Aorta (tissue), 5 donors: ENCODE measurements around the gene ZNF709. TPM values are rescaled to one million over a fixed set of nuclear protein-coding genes. Genes with fewer than 3 reads are reported as not detected.

Experiments
- ATAC-seq: fragments of 200-7000 bp; cut with Tn5 transposase; one replicate; pipeline ENCODE4 v1.9.1; 2022; ENCODE audit warnings: moderate library complexity; ENCODE audit not compliant: low FRiP score
- DNase-seq, 2 donors: peaks; one replicate each; pipeline ENCODE4 v3.0.0-alpha.2; 2020
- H3K27ac ChIP-seq, 2 donors: one replicate each; pipeline ENCODE4 v1.5.1; 2013; ENCODE audit warnings: low read length in 2 of 2, mild to moderate bottlenecking in 2 of 2, moderate library complexity in 2 of 2, control low read depth in 1 of 2, inconsistent platforms in 1 of 2, low read depth in 1 of 2
- H3K27me3 ChIP-seq, 2 donors: one replicate each; pipeline ENCODE4 v1.6.1; 2013; ENCODE audit warnings: control low read depth in 1 of 2, low read length in 1 of 2, mild to moderate bottlenecking in 1 of 2, moderate library complexity in 1 of 2; ENCODE audit not compliant: insufficient read depth in 2 of 2, control insufficient read depth in 1 of 2
- H3K36me3 ChIP-seq, 2 donors: one replicate each; pipeline ENCODE4 v1.6.1; 2013; ENCODE audit warnings: control low read depth in 1 of 2, low read length in 1 of 2, mild to moderate bottlenecking in 1 of 2; ENCODE audit not compliant: insufficient read depth in 2 of 2, control insufficient read depth in 1 of 2
- H3K4me1 ChIP-seq, 2 donors: one replicate each; pipeline ENCODE4 v1.6.1; 2013; ENCODE audit warnings: low read length in 2 of 2, control low read depth in 1 of 2, mild to moderate bottlenecking in 1 of 2, moderate library complexity in 1 of 2; ENCODE audit not compliant: insufficient read depth in 2 of 2, control insufficient read depth in 1 of 2
- H3K4me3 ChIP-seq, 2 donors: one replicate each; pipeline ENCODE4 v1.5.1; 2013; ENCODE audit warnings: low read length in 2 of 2, control low read depth in 1 of 2, mild to moderate bottlenecking in 1 of 2
- H3K9me3 ChIP-seq: one replicate; pipeline ENCODE4 v1.6.1; 2013; ENCODE audit warnings: mild to moderate bottlenecking, low read length; ENCODE audit not compliant: control insufficient read depth
- WGBS, 2 donors: extraction: QIAGEN DNeasy Blood & Tissue Kit; methylation state at CpG; one replicate each; pipeline ENCODE4 v1.1.7; 2013; 5-methylcytosine and 5-hydroxymethylcytosine counted together
- intact Hi-C, 2 donors: fragments of 100-400 bp; cut with DNase I; formaldehyde crosslinking; loops; one replicate each; pipeline versions ENCODE4 v1.14.2 to v1.15.0; 2022
- long read RNA-seq, 2 donors: library from polyadenylated mRNA; unstranded; transcript quantifications; one replicate each; pipeline ENCODE4 v2.0.0, GENCODE V29; 2020 to 2021
- polyA plus RNA-seq, 2 donors: library from polyadenylated mRNA; stranded (reverse); fragments of 200-250 nt; gene quantifications; one replicate each; pipeline ENCODE4 v1.2.3, GENCODE V29; 2013
- total RNA-seq, 2 donors: library from RNA; stranded (reverse); fragmentation: NEBNext Ultra II Directional; extraction: Animal tissue kit (Norgen Biotek cat#: 25700); gene quantifications; one replicate each; pipeline ENCODE4 v1.2.1, GENCODE V29; 2021
- donor health status: healthy with polysubstance abuse.
- donor health status: Bipolar disorder and iron deficiency.
- donor health status: DM: no; HTN: no; CAD: no.
- donor health status: DM: no; HTN: no; CAD: no.
- donor health status: DM: yes; HTN: yes; CAD: no.

The ZNF709 gene
- total RNA-seq: 1 to 10 TPM; 5.1 to 5.8 TPM
- 1 to 10 TPM in 1 of 2 donors, not detected in 1; 1.2 TPM for polyA plus RNA-seq
- long read RNA-seq, donor 1, full-length matches to known transcripts: 2 of 2 reads
- long read RNA-seq, donor 1, partial matches to known transcripts: 0 of 2 reads
- long read RNA-seq, donor 1, other reads (novel, unspliced or antisense): 0 of 2 reads
- long read RNA-seq, donor 2, full-length matches to known transcripts: 2 of 3 reads
- long read RNA-seq, donor 2, partial matches to known transcripts: 0 of 3 reads
- long read RNA-seq, donor 2, other reads (novel, unspliced or antisense): 1 of 3 reads

DNA sequence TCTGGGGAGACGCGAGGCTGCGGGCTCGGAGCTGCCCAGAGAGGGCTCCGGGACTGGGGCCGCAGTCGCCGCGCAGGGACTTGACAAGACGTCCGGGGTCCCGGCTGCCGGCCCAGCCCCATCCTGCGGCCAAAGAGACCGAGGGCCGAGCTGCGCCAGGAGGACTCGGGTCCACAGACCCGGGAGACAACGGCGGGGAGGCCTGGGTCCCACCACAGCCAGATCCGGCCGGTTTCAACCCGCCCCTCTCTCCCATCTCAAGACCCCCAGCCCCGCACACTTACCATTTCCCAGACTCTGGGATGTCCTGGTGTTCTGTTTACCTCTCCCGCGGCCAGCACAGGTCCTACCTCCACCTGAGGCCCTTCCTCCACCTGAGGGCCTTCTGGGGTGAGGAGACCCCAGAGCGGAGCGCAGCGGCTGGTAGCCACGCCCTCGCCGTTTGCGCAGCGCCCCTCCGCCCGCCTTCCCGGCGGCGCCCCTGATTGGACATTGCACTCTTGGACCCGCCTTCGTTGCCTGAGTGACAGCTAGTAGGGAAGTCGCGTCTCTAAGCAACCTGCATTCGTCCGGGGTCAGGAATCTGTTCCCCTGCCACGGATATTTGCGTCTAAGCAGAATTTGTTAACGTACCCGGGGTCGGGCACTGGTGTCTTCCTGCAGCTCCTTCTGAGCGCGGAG lies at the start of gene ZNF709:
Gene ZNF709, minus strand, starts transcription at position 446 of the 681 bp plus-strand sequence. Its CDS starts 159 bp downstream, at position 287.
- peak within 1 kb of the TSS; percentile 45 to 89 for H3K4me3 ChIP-seq
- 0% methylated on average over 52 to 53 of the region's 53 CpGs for WGBS, 2 donors
- intact Hi-C loops: no loop called here
- no peaks in the 10 kb centered on the region for H3K9me3 ChIP-seq
- no peaks in the 10 kb centered on the region for H3K36me3 ChIP-seq
- H3K27ac ChIP-seq: no peak within 1 kb of the TSS
- no peaks in the 10 kb centered on the region for H3K27me3 ChIP-seq
- DNase-seq (peak; percentile 93 to 96), ATAC-seq (peak; percentile 98)
- H3K4me1 ChIP-seq: no peaks in the 10 kb centered on the region

DNA sequence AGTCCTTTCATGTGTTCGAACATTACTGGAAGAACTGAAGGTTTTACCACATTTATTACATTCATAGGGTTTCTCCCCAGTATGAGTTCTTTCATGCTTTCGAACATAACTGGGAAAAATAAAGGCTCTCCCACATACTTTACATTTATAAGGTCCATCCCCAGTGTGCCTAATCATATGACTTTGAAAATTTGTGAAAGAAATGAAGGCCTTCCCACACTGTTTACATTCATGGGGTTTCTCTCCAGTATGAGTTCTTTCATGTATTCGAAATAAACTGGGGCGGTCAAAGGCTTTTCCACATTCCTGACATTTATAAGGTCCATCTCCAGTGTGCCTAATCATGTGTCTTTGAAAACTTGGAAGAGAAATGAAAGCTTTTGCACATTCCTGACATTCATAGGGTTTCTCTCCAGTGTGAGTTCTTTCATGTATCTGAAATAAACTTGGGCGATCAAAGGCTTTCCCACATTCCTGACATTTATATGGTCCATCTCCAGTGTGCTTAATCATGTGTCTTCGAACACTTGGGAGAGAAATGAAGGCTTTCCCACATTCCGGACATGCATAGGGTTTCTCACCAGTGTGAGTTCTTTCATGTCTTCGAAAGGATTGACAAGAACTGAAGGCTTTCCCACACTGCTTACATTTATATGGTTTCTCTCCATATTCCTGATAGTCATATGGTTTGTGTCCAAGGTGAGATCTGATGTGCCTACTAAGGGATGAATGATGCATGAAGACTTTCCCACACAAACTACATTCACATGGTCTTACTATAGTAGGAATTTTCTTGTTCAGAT lies 42.6 kb upstream of the ZNF709 start:
- Histone ChIP-seq H3K27ac (no peak overlapping the region), H3K4me1 (no peaks in the 10 kb centered on the region), H3K27me3 (no peaks in the 10 kb centered on the region), H3K36me3 (peaks cover 19 to 35% of the 10 kb centered on the region in 2 donors), H3K9me3 (peaks cover 28% of the 10 kb centered on the region), H3K4me3 (peak overlapping the region in 1 of 2 donors; percentile 22)
- DNase-seq (no peak), ATAC-seq (no peak)
- WGBS, 2 donors: 98% methylated on average over 8 of the region's 8 CpGs
- intact Hi-C loops: no loop called here

DNA sequence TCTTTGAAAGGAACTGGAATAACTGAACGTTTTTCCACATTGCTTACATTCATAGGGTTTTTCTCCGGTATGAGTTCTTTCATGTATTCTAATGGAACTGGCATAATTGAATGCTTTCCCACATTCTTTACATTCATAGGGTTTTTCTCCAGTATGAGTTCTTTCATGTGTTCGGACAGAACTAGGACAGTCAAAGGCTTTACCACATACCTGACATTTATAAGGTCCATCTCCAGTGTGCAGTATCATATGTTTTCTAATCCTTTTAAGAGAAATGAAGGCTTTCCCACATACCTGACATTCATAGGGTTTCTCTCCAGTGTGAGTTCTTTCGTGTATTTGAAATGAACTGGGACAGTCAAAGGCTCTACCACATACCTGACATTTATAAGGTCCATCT lies 41.9 kb upstream of the ZNF709 start:
- no peaks in the 10 kb centered on the region for H3K4me1 ChIP-seq
- H3K9me3 ChIP-seq: peaks cover 30% of the 10 kb centered on the region
- no peaks in the 10 kb centered on the region for H3K27me3 ChIP-seq
- no peak for ATAC-seq
- H3K4me3 ChIP-seq: peak overlapping the region in 1 of 2 donors; percentile 3
- intact Hi-C loops: no loop called here
- H3K36me3 ChIP-seq: peaks cover 19 to 35% of the 10 kb centered on the region in 2 donors
- WGBS, 2 donors: 92 to 93% methylated on average over 4 of the region's 4 CpGs
- DNase-seq: no peak
- no peak overlapping the region for H3K27ac ChIP-seq

DNA sequence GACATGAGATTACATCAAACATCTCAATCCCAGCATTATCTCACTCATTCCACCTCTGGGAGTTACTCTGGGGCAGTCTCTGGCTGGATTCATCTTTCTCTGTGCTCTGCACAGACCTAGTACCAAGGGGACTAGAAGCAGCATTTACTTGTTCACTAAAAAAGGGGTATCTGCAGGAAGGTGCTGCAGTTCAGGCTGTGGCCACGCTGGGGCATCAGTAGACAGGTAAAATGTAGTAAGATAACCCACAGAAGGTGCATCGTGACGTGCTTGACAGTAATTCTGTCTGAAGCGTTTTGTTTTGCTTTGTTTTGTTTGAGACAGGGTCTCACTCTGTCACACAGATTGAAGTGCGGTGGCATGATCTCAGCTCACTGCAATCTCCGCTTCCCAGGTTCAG lies 37.4 kb upstream of the ZNF709 start:
- no peak overlapping the region for H3K27ac ChIP-seq
- no peak overlapping the region for H3K4me3 ChIP-seq
- H3K9me3 ChIP-seq: peaks cover 17% of the 10 kb centered on the region
- H3K4me1 ChIP-seq: no peaks in the 10 kb centered on the region
- DNase-seq (no peak), ATAC-seq (no peak)
- intact Hi-C loops: no loop called here
- H3K27me3 ChIP-seq: no peaks in the 10 kb centered on the region
- WGBS, 2 donors: 63 to 65% methylated on average over 6 of the region's 6 CpGs
- H3K36me3 ChIP-seq: peaks cover 6 to 18% of the 10 kb centered on the region in 2 donors

DNA sequence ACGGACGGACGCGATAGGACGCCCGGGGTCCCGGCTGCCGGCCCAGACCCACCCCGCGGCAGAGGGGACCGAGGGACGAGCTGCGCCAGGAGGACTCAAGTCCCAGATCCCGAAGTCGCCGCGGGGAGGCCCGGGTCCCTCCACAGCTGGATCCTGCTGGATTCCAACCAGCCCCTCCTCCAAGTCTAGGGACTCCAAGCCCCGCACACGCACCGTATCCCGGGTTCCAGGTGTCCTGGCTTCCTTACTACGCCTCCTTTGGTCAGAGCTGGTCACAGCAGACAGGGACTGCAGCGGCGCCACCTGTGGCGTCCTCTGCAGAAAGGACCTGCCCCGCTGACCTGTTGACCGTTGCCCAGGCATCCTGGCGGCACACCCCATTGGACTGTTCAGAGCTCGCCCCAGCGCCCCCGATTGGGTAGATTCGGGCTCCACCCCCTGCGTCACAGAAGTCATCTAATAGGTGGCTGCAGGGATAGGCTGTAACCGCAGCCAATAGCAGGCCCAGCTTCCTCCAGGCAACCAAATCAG lies 29.0 kb upstream of the ZNF709 start:
- Histone ChIP-seq H3K4me3 (no peak overlapping the region), H3K36me3 (no peaks in the 10 kb centered on the region), H3K9me3 (peaks cover 6% of the 10 kb centered on the region), H3K27ac (no peak overlapping the region), H3K27me3 (no peaks in the 10 kb centered on the region), H3K4me1 (no peaks in the 10 kb centered on the region)
- peak; percentile 38 for ATAC-seq
- 14 to 18% methylated on average over 35 of the region's 35 CpGs for WGBS, 2 donors
- intact Hi-C loops: no loop called here
- no peak for DNase-seq

DNA sequence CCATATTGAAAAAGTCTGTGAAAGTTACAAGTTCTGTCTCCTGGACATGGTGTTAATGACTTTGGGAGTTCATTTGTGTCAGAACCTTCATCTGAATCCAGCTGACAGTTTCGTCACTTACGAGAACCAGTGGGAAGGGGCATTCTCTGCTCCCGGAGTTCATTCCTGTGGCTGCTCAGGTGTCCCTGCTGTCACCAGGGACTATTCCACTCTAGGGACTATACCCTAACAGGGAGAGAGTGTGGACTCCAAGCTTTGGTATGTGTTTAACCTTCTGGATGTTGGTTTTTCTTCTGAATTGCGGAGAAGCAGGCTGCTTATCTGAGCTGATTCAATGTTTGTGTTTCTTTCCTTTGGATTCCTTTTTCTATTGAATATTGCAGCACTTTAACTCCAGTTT lies 12.4 kb upstream of the ZNF709 start:
- DNase-seq (no peak), ATAC-seq (no peak)
- H3K27ac ChIP-seq: no peak overlapping the region
- intact Hi-C loops: no loop called here
- H3K4me3 ChIP-seq: no peak overlapping the region
- H3K4me1 ChIP-seq: no peaks in the 10 kb centered on the region
- H3K27me3 ChIP-seq: no peaks in the 10 kb centered on the region
- no peaks in the 10 kb centered on the region for H3K9me3 ChIP-seq
- 37 to 50% methylated on average over 4 of the region's 4 CpGs for WGBS, 2 donors
- no peaks in the 10 kb centered on the region for H3K36me3 ChIP-seq

DNA sequence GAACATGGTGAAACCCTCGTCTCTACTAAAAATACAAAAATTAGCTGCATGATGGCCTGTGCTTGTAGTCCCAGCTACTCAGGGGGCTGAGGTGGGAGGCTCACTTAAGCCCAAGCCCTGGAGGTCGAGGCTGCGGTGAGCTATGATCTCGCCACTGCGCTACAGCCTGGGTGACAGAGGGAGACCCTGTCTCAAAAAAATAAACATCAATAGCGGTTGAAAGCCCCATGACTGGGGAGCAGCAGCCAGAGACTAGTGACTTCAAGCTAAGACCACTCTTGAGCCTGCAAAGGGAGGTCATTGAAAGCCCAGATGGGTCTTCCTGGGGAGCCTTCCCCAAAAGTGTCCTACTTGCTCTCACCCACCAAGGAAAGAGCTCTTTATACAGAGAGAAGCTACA lies 11.9 kb upstream of the ZNF709 start:
- no peak overlapping the region for H3K4me3 ChIP-seq
- WGBS, 2 donors: 86 to 89% methylated on average over 6 of the region's 6 CpGs
- no peaks in the 10 kb centered on the region for H3K27me3 ChIP-seq
- DNase-seq (no peak), ATAC-seq (no peak)
- no peaks in the 10 kb centered on the region for H3K36me3 ChIP-seq
- H3K9me3 ChIP-seq: no peaks in the 10 kb centered on the region
- H3K4me1 ChIP-seq: no peaks in the 10 kb centered on the region
- intact Hi-C loops: no loop called here
- no peak overlapping the region for H3K27ac ChIP-seq

DNA sequence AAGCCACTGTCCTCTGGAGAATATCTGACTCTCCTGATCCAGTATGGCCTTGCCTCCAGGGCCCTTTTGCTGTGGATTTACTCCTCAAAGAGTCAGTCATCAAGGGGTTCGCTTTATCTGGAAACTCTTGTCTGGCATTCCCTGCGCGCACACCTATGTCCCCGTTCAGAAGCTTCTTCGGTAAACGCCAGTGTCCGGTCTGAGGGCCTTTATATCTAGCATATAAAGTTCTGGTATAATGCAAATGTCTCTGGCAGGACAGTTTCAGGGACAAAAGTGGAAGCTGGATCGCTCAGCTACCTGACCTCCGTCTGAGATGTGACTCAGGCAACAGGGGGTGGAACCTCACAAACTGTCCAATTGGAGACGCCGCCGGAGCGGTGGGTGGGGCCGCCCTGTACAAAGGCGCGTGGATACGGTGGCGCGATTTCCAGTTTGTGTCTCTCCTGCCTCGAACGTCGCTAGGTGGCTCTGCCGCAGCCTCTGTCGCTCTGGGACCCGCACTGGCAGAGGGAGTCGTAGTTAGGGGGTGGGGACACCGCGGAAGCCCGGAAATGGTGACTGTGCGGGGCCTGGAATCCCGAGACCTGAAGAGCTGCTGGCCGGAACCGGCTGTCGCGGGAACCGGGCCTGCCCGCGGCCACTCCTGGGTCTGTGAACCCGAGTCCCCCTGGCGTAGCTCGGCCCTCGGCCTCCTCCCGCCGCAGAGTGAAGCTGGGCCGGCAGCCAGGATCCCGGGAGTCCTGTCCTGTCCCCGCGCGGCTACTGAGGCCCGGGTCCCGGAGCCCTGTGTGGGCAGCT lies 10.6 kb upstream of the ZNF709 start:
- DNase-seq (peak; percentile 94 to 98), ATAC-seq (peak; percentile 99)
- Histone ChIP-seq H3K27me3 (no peaks in the 10 kb centered on the region), H3K27ac (peak overlapping the region; percentile 34 to 46), H3K36me3 (no peaks in the 10 kb centered on the region), H3K4me1 (no peaks in the 10 kb centered on the region), H3K4me3 (peak overlapping the region; percentile 16 to 77), H3K9me3 (no peaks in the 10 kb centered on the region)
- 0 to 1% methylated on average over 50 to 51 of the region's 51 CpGs for WGBS, 2 donors
- intact Hi-C loops: loop anchor here in 1 of 2 donors (2.0 kb wide), 1 partner anchor 56 kb away; the partner anchor contains the start of gene ZNF564
